Lower leg skin (tissue), 4 donors: ENCODE results near the gene TTC4. TPM values are rescaled to one million over a fixed set of nuclear protein-coding genes. Genes with fewer than 3 reads are reported as not detected.

Experiments
- DNase-seq, 2 donors: peaks; one replicate each; pipeline ENCODE4 v3.0.0-alpha.2; 2019; ENCODE audit warnings: low spot score in 2 of 2
- H3K4me3 ChIP-seq: fragments of 200-600 bp; sonication (generic); 2 replicates; pipeline ENCODE4 v1.5.1; 2017; ENCODE audit warnings: mild to moderate bottlenecking, low read depth; ENCODE audit not compliant: poor library complexity, severe bottlenecking
- CTCF ChIP-seq, 3 donors: fragments of 450-650 bp; IDR thresholded peaks; one replicate each; pipeline ENCODE4 v1.5.1; 2016; ENCODE audit warnings: antibody characterized with exemption in 3 of 3, mild to moderate bottlenecking in 3 of 3, moderate library complexity in 2 of 3
- POLR2A ChIP-seq, 2 donors: fragments of 450-650 bp; IDR thresholded peaks; one replicate each; pipeline ENCODE4 v1.6.1; 2016 to 2017; ENCODE audit warnings: antibody characterized with exemption in 2 of 2, mild to moderate bottlenecking in 1 of 2, moderate library complexity in 1 of 2
- WGBS, 2 donors: methylation state at CpG; one replicate each; pipeline ENCODE4 v1.1.5; 2018; 5-methylcytosine and 5-hydroxymethylcytosine counted together
- intact Hi-C: fragments of 100-400 bp; cut with DNase I; formaldehyde crosslinking; loops from one replicate; pipeline ENCODE4 v1.15.0; 2023; ENCODE audit warnings: low total_unique reads
- total RNA-seq, 4 donors: library from RNA; depleted of rRNA; stranded (reverse); fragments of >200 nt; gene quantifications; one replicate each; pipeline ENCODE4 v1.1.0, GENCODE V29; 2016

Gene TTC4
- total RNA-seq, 4 donors from 2014 or later, result 15.7 to 21.2 (median 18.3) TPM

- DNase-seq, result no peak
- intact Hi-C loops, result no loop called here
- TF ChIP-seq CTCF (IDR thresholded peaks at IDR 0.05) (no peak), POLR2A (IDR thresholded peaks at IDR 0.05) (no peak)
- 80 to 81% methylated on average over 6 of the region's 6 CpGs for WGBS, 2 donors
- no peak overlapping the region for H3K4me3 ChIP-seq
These were observed 34.9 kb downstream of the TTC4 start for GRCh38 chr1:54750596-54750995.

GRCh38 chr1:54751426-54751825, 35.8 kb downstream of the TTC4 start:
- no peak overlapping the region for H3K4me3 ChIP-seq
- no peak for DNase-seq
- intact Hi-C loops, result no loop called here
- 72 to 74% methylated on average over 4 of the region's 4 CpGs for WGBS, 2 donors
- no peak for TF ChIP-seq CTCF (IDR thresholded peaks at IDR 0.05)
- no peak for TF ChIP-seq POLR2A (IDR thresholded peaks at IDR 0.05)

- intact Hi-C loops, result no loop called here
- 88 to 98% methylated on average over 11 to 21 of the region's 22 CpGs for WGBS, 2 donors
These were observed 38.4 kb downstream of the TTC4 start for GRCh38 chr1:54754045-54754444.

GRCh38 chr1:54754486-54755285, 39.0 kb downstream of the TTC4 start:
- 87 to 89% methylated on average over 25 of the region's 25 CpGs for WGBS, 2 donors

More at GRCh38 chr1:54754045-54754444, 38.4 kb downstream of the TTC4 start:
- no peak for TF ChIP-seq POLR2A (IDR thresholded peaks at IDR 0.05)
- no peak for TF ChIP-seq CTCF (IDR thresholded peaks at IDR 0.05)
- DNase-seq, result no peak
- no peak overlapping the region for H3K4me3 ChIP-seq

GRCh38 chr1:54757833-54758232, 42.2 kb downstream of the TTC4 start:
- no peak for DNase-seq
- H3K4me3 ChIP-seq, result no peak overlapping the region
- TF ChIP-seq CTCF (IDR thresholded peaks at IDR 0.05) (no peak), POLR2A (IDR thresholded peaks at IDR 0.05) (no peak)
- intact Hi-C loops, result no loop called here
- 94 to 96% methylated on average over 7 to 9 of the region's 9 CpGs for WGBS, 2 donors

More at GRCh38 chr1:54754486-54755285, 39.0 kb downstream of the TTC4 start:
- DNase-seq, result no peak
- no peak for TF ChIP-seq POLR2A (IDR thresholded peaks at IDR 0.05)
- no peak for TF ChIP-seq CTCF (IDR thresholded peaks at IDR 0.05)
- intact Hi-C loops, result no loop called here
- H3K4me3 ChIP-seq, result no peak overlapping the region
